T-helper 17 cell (primary cell): ENCODE measurements around the gene PMF1. TPM values are rescaled to one million over a fixed set of nuclear protein-coding genes. Genes with fewer than 3 reads are reported as not detected.
"Not testable (repeated sequence)": the region's sequence is repeated elsewhere in the genome, so short reads cannot be mapped to it uniquely, and the experiment has no call there.

Source experiments
- ATAC-seq: fragments of 150-1000 bp; cut with Tn5 transposase; 2 replicates; pipeline ENCODE4 v1.10.0; 2021; ENCODE audit warnings: mild to moderate bottlenecking, moderate library complexity
- DNase-seq, 3 donors: peaks; one replicate each; pipeline versions ENCODE4 v3.0.0 to v3.0.0-alpha.2; 2020 to 2021
- H3K9me3 ChIP-seq: one replicate; pipeline ENCODE4 v1.7.0; 2013; ENCODE audit warnings: low read length, mild to moderate bottlenecking; ENCODE audit not compliant: control insufficient read depth, poor library complexity, severe bottlenecking
- H3K27ac Mint-ChIP-seq: one replicate; pipeline ENCODE4 v1.8.0; 2022; ENCODE audit warnings: mild to moderate bottlenecking, moderate library complexity, mixed read lengths
- H3K27me3 Mint-ChIP-seq: one replicate; pipeline ENCODE4 v1.8.0; 2022; ENCODE audit warnings: mixed read lengths
- H3K36me3 Mint-ChIP-seq: one replicate; pipeline ENCODE4 v1.8.0; 2022; ENCODE audit warnings: low read depth, mixed read lengths
- H3K4me1 Mint-ChIP-seq: one replicate; pipeline ENCODE4 v1.8.0; 2022; ENCODE audit warnings: mild to moderate bottlenecking, mixed read lengths
- H3K4me3 Mint-ChIP-seq: one replicate; pipeline ENCODE4 v1.8.0; 2022; ENCODE audit warnings: mild to moderate bottlenecking, moderate library complexity, mixed read lengths
- total RNA-seq, 4 donors: library from RNA in 2 of 4; stranded (reverse) in 2 of 4; gene quantifications; one replicate each; pipeline ENCODE4 v1.2.3 and lab custom pipeline; 2022 to 2026

PMF1 gene
- total RNA-seq, 2 donors from 2014 or later, result 59.1 to 73.2 TPM

DNA sequence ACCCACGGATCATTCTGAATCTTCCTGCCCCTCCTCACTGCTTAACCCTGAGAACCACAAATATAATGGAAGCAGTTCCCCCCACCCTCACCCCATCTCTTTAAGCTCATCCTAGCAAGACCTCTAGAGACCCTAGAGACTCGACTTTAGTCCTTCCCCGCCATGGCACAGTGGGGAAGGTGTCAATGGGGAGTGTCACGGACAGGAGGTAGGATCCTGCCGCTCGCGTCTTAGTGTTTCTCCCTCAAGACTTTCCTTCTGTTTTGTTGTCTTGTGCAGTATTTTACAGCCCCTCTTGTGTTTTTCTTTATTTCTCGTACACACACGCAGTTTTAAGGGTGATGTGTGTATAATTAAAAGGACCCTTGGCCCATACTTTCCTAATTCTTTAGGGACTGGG lies 677 bp upstream of the PMF1 start:
- ATAC-seq (no peak), DNase-seq (no peak)
- Mint-ChIP-seq H3K4me1 (peaks cover 21% of the 10 kb centered on the region), H3K4me3 (peak overlapping the region; percentile 94), H3K27me3 (no peaks in the 10 kb centered on the region), H3K27ac (peak overlapping the region; percentile 97), H3K36me3 (peaks cover 7% of the 10 kb centered on the region)
- no peaks in the 10 kb centered on the region for H3K9me3 ChIP-seq

DNA sequence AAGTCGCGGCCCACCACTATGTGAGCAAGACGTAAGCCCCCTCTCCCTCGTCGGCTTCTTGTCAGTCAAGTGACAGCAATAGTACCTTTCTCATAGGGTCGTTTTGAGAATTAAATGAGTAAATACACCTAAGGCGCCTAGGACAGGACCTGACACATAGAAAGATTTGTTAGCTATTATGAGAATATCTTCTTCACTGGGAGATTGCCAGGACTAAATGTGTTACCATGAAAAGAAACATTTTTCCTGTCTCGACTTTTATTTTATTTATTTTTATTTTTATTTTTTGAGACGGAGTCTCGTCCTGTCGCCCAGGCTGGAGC lies 798 bp downstream of the PMF1 start:
- no peaks in the 10 kb centered on the region for H3K9me3 ChIP-seq
- peak overlapping the region; percentile 97 for H3K27ac Mint-ChIP-seq
- ATAC-seq, result no peak
- H3K27me3 Mint-ChIP-seq, result no peaks in the 10 kb centered on the region
- H3K4me1 Mint-ChIP-seq, result peaks cover 30% of the 10 kb centered on the region
- DNase-seq, result no peak
- H3K4me3 Mint-ChIP-seq, result peak overlapping the region; percentile 94
- H3K36me3 Mint-ChIP-seq, result peaks cover 7% of the 10 kb centered on the region

GRCh38 chr1:156214024-156214748 lies 1.4 kb downstream of the PMF1 start:
- no peak for ATAC-seq
- H3K36me3 Mint-ChIP-seq, result peaks cover 3% of the 10 kb centered on the region

DNA sequence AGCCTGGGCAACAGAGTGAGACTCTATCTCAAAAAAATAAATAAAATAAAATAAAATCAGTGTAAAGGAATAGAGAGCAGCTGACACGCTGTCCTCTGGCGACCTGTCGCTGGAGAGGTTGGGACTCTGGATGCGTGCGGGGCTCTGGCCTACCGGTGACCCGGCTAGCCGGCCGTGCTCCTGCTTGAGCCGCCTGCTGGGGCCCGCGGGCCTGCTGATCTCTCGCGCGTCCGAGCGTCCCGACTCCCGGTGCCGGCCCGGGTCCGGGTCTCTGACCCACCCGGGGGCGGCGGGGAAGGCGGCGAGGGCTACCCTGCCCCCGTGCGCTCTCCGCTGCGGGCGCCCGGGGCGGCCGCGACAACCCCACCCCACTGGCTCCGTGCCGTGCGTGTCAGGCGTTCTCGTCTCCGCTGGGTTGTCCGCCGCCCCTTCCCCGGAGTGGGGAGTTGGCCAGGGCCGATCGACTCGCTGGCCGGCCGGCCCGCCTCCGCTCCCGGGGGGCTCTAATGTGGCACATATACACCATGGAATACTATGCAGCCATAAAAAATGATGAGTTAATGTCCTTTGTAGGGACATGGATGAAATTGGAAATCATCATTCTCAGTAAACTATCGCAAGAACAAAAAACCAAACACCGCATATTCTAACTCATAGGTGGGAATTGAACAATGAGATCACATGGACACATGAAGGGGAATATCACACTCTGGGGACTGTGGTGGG lies 3.7 kb downstream of the PMF1 start:
- not testable (repeated sequence) for H3K27ac Mint-ChIP-seq, ATAC-seq, H3K9me3 ChIP-seq, H3K4me3 Mint-ChIP-seq, H3K27me3 Mint-ChIP-seq, DNase-seq, H3K36me3 Mint-ChIP-seq
- peaks cover 40% of the 10 kb centered on the region for H3K4me1 Mint-ChIP-seq

More at GRCh38 chr1:156214024-156214748, 1.4 kb downstream of the PMF1 start:
- no peak for DNase-seq
- no peaks in the 10 kb centered on the region for H3K27me3 Mint-ChIP-seq
- peaks cover 31% of the 10 kb centered on the region for H3K4me1 Mint-ChIP-seq
- H3K4me3 Mint-ChIP-seq, result peak overlapping the region; percentile 94
- H3K27ac Mint-ChIP-seq, result peak overlapping the region; percentile 97
- H3K9me3 ChIP-seq, result no peaks in the 10 kb centered on the region

GRCh38 chr1:156217871-156218270 lies 5.1 kb downstream of the PMF1 start:
- H3K9me3 ChIP-seq, result no peaks in the 10 kb centered on the region
- DNase-seq (no peak), ATAC-seq (peak; percentile 17)
- Mint-ChIP-seq H3K27ac (peak overlapping the region; percentile 71), H3K36me3 (peaks cover 11% of the 10 kb centered on the region), H3K4me1 (peaks cover 44% of the 10 kb centered on the region), H3K27me3 (no peaks in the 10 kb centered on the region), H3K4me3 (peak overlapping the region; percentile 81)

DNA sequence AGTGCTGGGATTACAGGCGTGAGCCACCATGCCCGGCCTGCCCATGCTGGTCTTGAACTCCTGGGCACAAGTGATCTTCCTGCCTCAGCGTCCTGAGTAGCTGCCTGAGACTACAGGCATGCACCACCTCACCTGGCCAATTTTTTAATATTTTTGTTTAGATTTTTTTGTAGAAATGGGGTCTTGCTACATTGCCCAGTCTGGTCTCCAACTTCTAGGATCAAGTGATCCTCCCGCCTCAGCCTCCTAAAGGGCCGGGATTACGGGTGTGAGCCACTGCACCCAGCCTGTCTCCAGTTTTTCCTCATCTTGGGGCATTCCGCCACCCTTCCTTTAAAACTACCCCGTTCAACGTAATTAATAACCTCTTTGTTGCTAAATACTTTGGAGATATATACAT lies 7.4 kb downstream of the PMF1 start:
- ATAC-seq (no peak), DNase-seq (no peak)
- no peaks in the 10 kb centered on the region for H3K9me3 ChIP-seq
- H3K4me3 Mint-ChIP-seq, result no peak overlapping the region
- H3K4me1 Mint-ChIP-seq, result peaks cover 38% of the 10 kb centered on the region
- H3K27ac Mint-ChIP-seq, result peak overlapping the region; percentile 77
- peaks cover 17% of the 10 kb centered on the region for H3K36me3 Mint-ChIP-seq
- no peaks in the 10 kb centered on the region for H3K27me3 Mint-ChIP-seq

DNA sequence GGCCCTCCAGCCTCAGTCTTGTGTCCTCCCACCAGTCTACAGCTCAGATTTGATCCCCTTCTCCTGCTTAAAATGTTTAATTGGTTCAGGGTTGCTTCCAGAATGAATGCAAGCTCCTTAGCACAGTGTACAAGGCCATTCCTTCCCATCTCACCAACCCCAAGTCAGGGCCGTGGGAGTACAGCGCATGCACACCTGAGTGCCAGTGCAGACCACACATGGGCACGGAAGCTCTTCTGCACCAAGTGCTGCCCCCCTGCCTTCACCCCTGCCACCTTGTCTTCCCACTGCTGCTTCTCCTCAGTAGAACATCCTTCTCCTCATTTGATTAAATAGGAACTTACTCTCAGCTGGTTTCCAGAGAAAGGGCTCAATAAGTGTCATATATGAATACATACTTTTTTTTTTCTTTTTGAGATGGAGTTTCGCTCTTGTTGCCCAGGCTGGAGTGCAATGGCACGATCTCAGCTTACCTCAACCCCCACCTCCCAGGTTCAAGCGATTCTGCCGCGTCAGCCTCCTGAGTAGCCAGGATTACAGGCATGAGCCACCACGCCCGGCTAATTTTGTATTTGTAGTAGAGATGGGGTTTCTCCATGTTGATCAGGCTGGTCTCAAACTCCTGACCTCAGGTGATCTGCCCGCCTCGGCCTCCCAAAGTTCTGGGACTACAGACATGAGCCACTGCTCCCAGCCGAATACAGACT lies 9.3 kb downstream of the PMF1 start:
- DNase-seq, result no peak
- H3K36me3 Mint-ChIP-seq, result peaks cover 19% of the 10 kb centered on the region
- peak overlapping the region; percentile 5 for H3K4me3 Mint-ChIP-seq
- no peak for ATAC-seq
- no peaks in the 10 kb centered on the region for H3K9me3 ChIP-seq
- no peaks in the 10 kb centered on the region for H3K27me3 Mint-ChIP-seq
- H3K4me1 Mint-ChIP-seq, result peaks cover 45% of the 10 kb centered on the region
- peak overlapping the region; percentile 77 for H3K27ac Mint-ChIP-seq

GRCh38 chr1:156225677-156226014 lies 12.8 kb downstream of the PMF1 start:
- Mint-ChIP-seq H3K4me3 (no peak overlapping the region), H3K36me3 (peaks cover 21% of the 10 kb centered on the region), H3K27me3 (no peaks in the 10 kb centered on the region), H3K27ac (no peak overlapping the region), H3K4me1 (peaks cover 36% of the 10 kb centered on the region)
- no peak for DNase-seq
- no peaks in the 10 kb centered on the region for H3K9me3 ChIP-seq
- no peak for ATAC-seq

- DNase-seq (no peak), ATAC-seq (no peak)
- no peak overlapping the region for H3K27ac Mint-ChIP-seq
- no peaks in the 10 kb centered on the region for H3K9me3 ChIP-seq
- H3K36me3 Mint-ChIP-seq, result peaks cover 18% of the 10 kb centered on the region
- H3K4me1 Mint-ChIP-seq, result peaks cover 34% of the 10 kb centered on the region
- no peaks in the 10 kb centered on the region for H3K27me3 Mint-ChIP-seq
- no peak overlapping the region for H3K4me3 Mint-ChIP-seq
These were observed 13.3 kb downstream of the PMF1 start for GRCh38 chr1:156226116-156226538.

GRCh38 chr1:156226782-156227181 lies 14.0 kb downstream of the PMF1 start:
- ATAC-seq, result no peak
- no peak for DNase-seq
- no peaks in the 10 kb centered on the region for H3K27me3 Mint-ChIP-seq
- no peak overlapping the region for H3K27ac Mint-ChIP-seq
- peaks cover 12% of the 10 kb centered on the region for H3K36me3 Mint-ChIP-seq
- peaks cover 27% of the 10 kb centered on the region for H3K4me1 Mint-ChIP-seq
- H3K4me3 Mint-ChIP-seq, result no peak overlapping the region
- H3K9me3 ChIP-seq, result no peaks in the 10 kb centered on the region

DNA sequence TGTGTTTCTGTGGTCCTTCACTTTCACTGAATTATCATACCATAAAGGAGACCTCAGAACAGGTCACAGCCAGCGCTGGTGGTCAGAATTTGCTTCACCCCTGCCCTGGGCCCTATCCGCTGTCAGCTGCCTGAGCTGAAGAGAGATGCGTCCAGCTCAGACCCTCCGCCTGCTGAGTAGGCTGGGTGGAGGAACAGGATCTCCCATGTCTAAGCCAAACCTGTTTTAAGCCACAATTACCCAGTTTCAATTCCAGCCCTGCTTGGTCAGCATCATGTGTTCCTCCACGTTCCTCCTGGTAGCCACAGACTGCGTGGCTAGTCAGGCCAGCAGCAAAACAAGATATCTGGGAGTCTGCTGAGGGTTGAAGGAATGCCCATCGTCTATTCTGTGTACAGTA lies 15.7 kb downstream of the PMF1 start:
- no peak for DNase-seq
- H3K36me3 Mint-ChIP-seq, result peaks cover 8% of the 10 kb centered on the region
- no peak overlapping the region for H3K4me3 Mint-ChIP-seq
- no peak overlapping the region for H3K27ac Mint-ChIP-seq
- peaks cover 15% of the 10 kb centered on the region for H3K4me1 Mint-ChIP-seq
- no peaks in the 10 kb centered on the region for H3K9me3 ChIP-seq
- no peaks in the 10 kb centered on the region for H3K27me3 Mint-ChIP-seq
- no peak for ATAC-seq

- no peak for DNase-seq
These were observed 17.1 kb downstream of the PMF1 start for GRCh38 chr1:156229809-156230472.

DNA sequence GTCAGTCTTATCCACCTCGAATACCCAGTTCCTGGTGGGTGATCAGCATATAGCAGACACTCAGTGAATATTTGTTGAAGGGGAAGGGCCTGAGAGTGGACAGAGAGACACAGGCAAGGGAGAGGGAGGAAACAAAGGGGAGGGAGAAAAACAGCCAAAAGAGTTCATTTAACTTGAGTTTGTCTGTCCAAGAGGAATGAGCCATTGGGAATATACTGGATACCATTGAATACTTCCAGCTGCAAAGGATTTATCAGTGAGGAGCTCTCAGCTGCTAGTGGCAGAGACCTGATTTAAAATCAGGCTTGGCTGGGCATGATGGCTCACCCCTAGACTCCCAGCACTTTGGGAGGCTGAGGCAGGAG lies 17.6 kb downstream of the PMF1 start:
- ATAC-seq (no peak), DNase-seq (no peak)
- Mint-ChIP-seq H3K27me3 (no peaks in the 10 kb centered on the region), H3K36me3 (peaks cover 2% of the 10 kb centered on the region), H3K27ac (peak overlapping the region; percentile 54), H3K4me1 (peaks cover 10% of the 10 kb centered on the region), H3K4me3 (peak overlapping the region; percentile 19)
- no peaks in the 10 kb centered on the region for H3K9me3 ChIP-seq

More at GRCh38 chr1:156229809-156230472, 17.1 kb downstream of the PMF1 start:
- peak overlapping the region; percentile 19 for H3K4me3 Mint-ChIP-seq
- H3K9me3 ChIP-seq, result no peaks in the 10 kb centered on the region
- H3K36me3 Mint-ChIP-seq, result peaks cover 5% of the 10 kb centered on the region
- H3K27ac Mint-ChIP-seq, result peak overlapping the region; percentile 54
- ATAC-seq, result no peak
- H3K4me1 Mint-ChIP-seq, result peaks cover 13% of the 10 kb centered on the region
- H3K27me3 Mint-ChIP-seq, result no peaks in the 10 kb centered on the region
